A673 (cell line): Measurements from ENCODE around the gene POMT2. TPM values are rescaled to one million over a fixed set of nuclear protein-coding genes. Genes with fewer than 3 reads are reported as not detected.

Source experiments
- BruUV-seq: library from RNA; stranded (reverse); fragments of 400-500 nt; replicated peaks from 2 replicates; lab custom pipeline; 2021; lab: Mats Ljungman, UMichigan
- CTCF ChIA-PET: fragments of 300-600 bp; sonication (Branson Sonifier 250); formaldehyde crosslinking; loops from one replicate; lab custom pipeline; 2022; ENCODE audit warnings: antibody characterized with exemption; lab: Charles Lee
- POLR2A ChIA-PET: fragments of 300-600 bp; sonication (Branson Sonifier 250); formaldehyde crosslinking; loops from one replicate; lab custom pipeline; 2022; ENCODE audit warnings: antibody characterized with exemption; ENCODE audit not compliant: low non-redundant PET; lab: Charles Lee
- DNase-seq: peaks from one replicate; pipeline ENCODE4 v3.0.0-alpha.2; 2015; ENCODE audit warnings: low spot score
- H3K27ac ChIP-seq: fragments of 200-600 bp; sonication (generic); 2 replicates; pipeline ENCODE4 v1.5.1; 2016; ENCODE audit warnings: mixed run types, low read depth, mild to moderate bottlenecking, mixed read lengths, antibody characterized with exemption, low read length; ENCODE audit not compliant: poor library complexity, severe bottlenecking
- H3K27me3 ChIP-seq: fragments of 200-600 bp; sonication (generic); replicated peaks from 2 replicates; pipeline ENCODE4 v1.6.1; 2017; ENCODE audit warnings: mixed run types, low read depth, mild to moderate bottlenecking, mixed read lengths, antibody characterized with exemption, low read length; ENCODE audit not compliant: insufficient read depth, poor library complexity
- H3K36me3 ChIP-seq: fragments of 200-600 bp; sonication (generic); 2 replicates; pipeline ENCODE4 v1.6.1; 2016; ENCODE audit warnings: mixed run types, mild to moderate bottlenecking, mixed read lengths, antibody characterized with exemption, low read length; ENCODE audit not compliant: insufficient read depth, poor library complexity, severe bottlenecking
- H3K4me1 ChIP-seq: fragments of 200-600 bp; sonication (generic); 2 replicates; pipeline ENCODE4 v1.6.1; 2017; ENCODE audit warnings: mixed run types, mild to moderate bottlenecking, mixed read lengths, antibody characterized with exemption, low read length; ENCODE audit not compliant: insufficient read depth, poor library complexity, severe bottlenecking
- H3K4me3 ChIP-seq: fragments of 200-600 bp; sonication (generic); 2 replicates; pipeline ENCODE4 v1.5.1; 2016; ENCODE audit warnings: low read depth, mixed run types, mild to moderate bottlenecking, mixed read lengths, low read length; ENCODE audit not compliant: poor library complexity, severe bottlenecking
- H3K9me3 ChIP-seq: fragments of 200-600 bp; sonication (generic); 2 replicates; pipeline ENCODE4 v1.6.1; 2016; ENCODE audit warnings: mixed run types, low read depth, mild to moderate bottlenecking, mixed read lengths, antibody characterized with exemption, low read length; ENCODE audit not compliant: poor library complexity, severe bottlenecking
- CTCF ChIP-seq: fragments of 300-800, 200-600 bp; sonication (generic); conservative IDR thresholded peaks from 2 replicates; pipeline ENCODE4 v1.5.1; 2017; ENCODE audit warnings: low read depth, mild to moderate bottlenecking, antibody characterized with exemption, low read length, moderate library complexity, mixed read lengths
- EZH2 ChIP-seq: fragments of 200-600 bp; sonication (generic); IDR thresholded peaks from 2 replicates; pipeline ENCODE4 v1.6.1; 2017; ENCODE audit warnings: borderline replicate concordance, low read depth, mild to moderate bottlenecking, mixed read lengths, antibody characterized with exemption, low read length; ENCODE audit not compliant: poor library complexity, severe bottlenecking
- intact Hi-C: fragments of 100-400 bp; cut with micrococcal nuclease; formaldehyde crosslinking; loops from one replicate; pipeline ENCODE4 v1.10.0; 2022; ENCODE audit not compliant: unreplicated experiment
- total RNA-seq: library from RNA; stranded (reverse); gene quantifications from 2 replicates; pipeline ENCODE4 v1.2.3, GENCODE V29; 2021

Gene POMT2
- total RNA-seq, 1 experiment from 2014 or later: 55.6 TPM

GRCh38 chr14:77299771-77300170 is 20.9 kb downstream of the POMT2 start:
- Histone ChIP-seq H3K4me3 (no peak overlapping the region), H3K4me1 (no peaks in the 10 kb centered on the region), H3K9me3 (no peaks in the 10 kb centered on the region), H3K27ac (no peak overlapping the region), H3K36me3 (peaks cover 2% of the 10 kb centered on the region), H3K27me3 (no peaks in the 10 kb centered on the region)
- DNase-seq: no peak
- ChIA-PET POLR2A (no interaction called here), CTCF (no interaction called here)
- TF ChIP-seq EZH2: no peak
- no peak for TF ChIP-seq CTCF
- intact Hi-C loops: no loop called here
- no TSS peak for BruUV-seq

- no TSS peak for BruUV-seq
- CTCF ChIA-PET: no interaction called here
- POLR2A ChIA-PET: no interaction called here
These were observed 23.8 kb downstream of the POMT2 start for GRCh38 chr14:77296906-77297305.

GRCh38 chr14:77296155-77296554 is 24.5 kb downstream of the POMT2 start:
- intact Hi-C loops: no loop called here
- CTCF ChIA-PET: no interaction called here
- Histone ChIP-seq H3K27ac (no peak overlapping the region), H3K36me3 (peaks cover 2% of the 10 kb centered on the region), H3K27me3 (no peaks in the 10 kb centered on the region), H3K9me3 (no peaks in the 10 kb centered on the region), H3K4me3 (no peak overlapping the region), H3K4me1 (no peaks in the 10 kb centered on the region)
- POLR2A ChIA-PET: no interaction called here
- TF ChIP-seq EZH2 (no peak), CTCF (no peak)
- no peak for DNase-seq
- no TSS peak for BruUV-seq

More at GRCh38 chr14:77296906-77297305, 23.8 kb downstream of the POMT2 start:
- Histone ChIP-seq H3K36me3 (peaks cover 2% of the 10 kb centered on the region), H3K27me3 (no peaks in the 10 kb centered on the region), H3K9me3 (no peaks in the 10 kb centered on the region), H3K4me1 (no peaks in the 10 kb centered on the region), H3K27ac (no peak overlapping the region), H3K4me3 (no peak overlapping the region)
- intact Hi-C loops: no loop called here
- TF ChIP-seq EZH2: no peak
- TF ChIP-seq CTCF: no peak
- DNase-seq: no peak
